GM12878 (cell line): ENCODE results near the gene CSK. TPM values are rescaled to one million over a fixed set of nuclear protein-coding genes. Genes with fewer than 3 reads are reported as not detected.

ENCODE experiments used
- ATF7 ChIP-seq: fragments of 450-650 bp; IDR thresholded peaks from 2 replicates; pipeline ENCODE4 v1.6.1; 2016; ENCODE audit warnings: low read depth, mild to moderate bottlenecking
- BCL3 ChIP-seq: IDR thresholded peaks from 2 replicates; pipeline ENCODE4 v1.6.1; 2011; ENCODE audit warnings: borderline replicate concordance, low read depth, mild to moderate bottlenecking, moderate library complexity, low read length; ENCODE audit not compliant: insufficient read depth, poor library complexity, severe bottlenecking
- BMI1 ChIP-seq: fragments of 450-650 bp; IDR thresholded peaks from 2 replicates; pipeline ENCODE4 v1.6.1; 2016; ENCODE audit warnings: mild to moderate bottlenecking, moderate library complexity, borderline replicate concordance
- BRCA1 ChIP-seq: IDR thresholded peaks from 2 replicates; pipeline ENCODE4 v1.6.1; 2011; ENCODE audit warnings: low read depth, low read length, improper control_type of control experiment
- CBX3 ChIP-seq: fragments of 200-600 bp; sonication (generic); IDR thresholded peaks from 2 replicates; pipeline ENCODE4 v1.6.1; 2016; ENCODE audit warnings: low read depth, borderline replicate concordance
- CEBPB ChIP-seq, 2 experiments: fragments of 150-350 bp in 1 of 2; IDR thresholded peaks; 2 replicates each; pipeline ENCODE4 v1.6.1; 2012 to 2014; ENCODE audit warnings: low read depth in 2 of 2, low read length in 2 of 2, borderline replicate concordance in 1 of 2, inconsistent platforms in 1 of 2
- CHD4 ChIP-seq: fragments of 200-600 bp; sonication (generic); IDR thresholded peaks from 2 replicates; pipeline ENCODE4 v1.6.1; 2016; ENCODE audit warnings: mild to moderate bottlenecking
- EED ChIP-seq: sonication (generic); IDR thresholded peaks from 2 replicates; pipeline ENCODE4 v1.6.1; 2016; ENCODE audit warnings: antibody characterized with exemption, low read depth
- NFYB ChIP-seq: IDR thresholded peaks from 2 replicates; pipeline ENCODE4 v1.6.1; 2011; ENCODE audit warnings: low read depth, mild to moderate bottlenecking, low read length, improper control_type of control experiment, moderate library complexity; ENCODE audit not compliant: insufficient read depth
- PRDM15 ChIP-seq: fragments of 450-650 bp; formaldehyde crosslinking; IDR thresholded peaks from 2 replicates; pipeline ENCODE4 v1.4.0; 2020; ENCODE audit warnings: mild to moderate bottlenecking, moderate library complexity
- RAD21 ChIP-seq: IDR thresholded peaks from 2 replicates; pipeline ENCODE4 v1.6.1; 2011; ENCODE audit warnings: mild to moderate bottlenecking, low read depth, low read length, moderate library complexity; ENCODE audit not compliant: insufficient read depth
- RBBP5 ChIP-seq: fragments of 200-600 bp; sonication (generic); conservative IDR thresholded peaks from 2 replicates; pipeline ENCODE4 v1.6.1; 2016
- RELA ChIP-seq: fragments of 450-650 bp; IDR thresholded peaks from 2 replicates; pipeline ENCODE4 v1.8.0; 2014; ENCODE audit warnings: borderline replicate concordance; ENCODE audit not compliant: partially characterized antibody
- SKIL ChIP-seq: fragments of 450-650 bp; IDR thresholded peaks from 2 replicates; pipeline ENCODE4 v1.6.1; 2017; ENCODE audit warnings: mild to moderate bottlenecking, low read depth, inconsistent platforms; ENCODE audit not compliant: poor library complexity, severe bottlenecking
- SMAD1 ChIP-seq: fragments of 450-650 bp; IDR thresholded peaks from 2 replicates; pipeline ENCODE4 v1.6.1; 2018; ENCODE audit warnings: mild to moderate bottlenecking, low read depth; ENCODE audit not compliant: partially characterized antibody
- ZNF274 ChIP-seq: IDR thresholded peaks from one replicate; pipeline ENCODE4 v1.8.0; 2011; ENCODE audit not compliant: insufficient read length, insufficient read depth
- ZSCAN29 ChIP-seq: fragments of 450-650 bp; IDR thresholded peaks from 2 replicates; pipeline ENCODE4 v1.6.1; 2017; ENCODE audit warnings: mild to moderate bottlenecking, moderate library complexity
- polyA plus RNA-seq, 11 experiments: library from polyadenylated mRNA; depleted of rRNA in 4 of 11; unstranded in 6 of 11; stranded (reverse) in 5 of 11; fragments of >200 nt; fragmentation: Nextera tagmentation in 4 of 11; fragmentation: Illumina TruSeq in 1 of 11; extraction: Ambion mirVana in 4 of 11; extraction: Trizol in 1 of 11; gene quantifications; 1 replicate in 1 of 11; 2 replicates in 10 of 11; pipeline versions ENCODE4 v1.2.1 to v1.2.3, GENCODE V29; 2011 to 2016; ENCODE audit warnings: inconsistent platforms in 2 of 11, missing spikeins in 2 of 11, low read depth in 1 of 11
- total RNA-seq, 4 experiments: library from RNA; depleted of rRNA in 3 of 4; stranded (reverse); fragments of >200 nt in 3 of 4; fragmentation: Illumina TruSeq in 1 of 4; extraction: Trizol in 1 of 4; gene quantifications; 2 replicates each; pipeline versions ENCODE4 v1.2.1 to v1.2.3, GENCODE V29; 2013 to 2021
- TF ChIP-seq, protein P1 (sequence below): IDR thresholded peaks from 2 replicates; pipeline ENCODE4 v1.6.1; 2012; ENCODE audit warnings: low read depth, low read length, improper control_type of control experiment

The CSK gene
- total and polyA plus RNA-seq, 10 of the 15 experiments (the other 5 are each of a cell fraction or from before 2014, with no cell fraction given) = 3.4 to 327 (median 75.8) TPM

GRCh38 chr15:74787251-74788041 lies 5.6 kb downstream of the CSK start (continued):
- no peak for TF ChIP-seq SMAD1
- TF ChIP-seq ZNF274 = no peak
- TF ChIP-seq RAD21 = peak; percentile 45; the same call in 1 of the 2 replicates
- no peak for TF ChIP-seq CEBPB (IDR thresholded peaks at IDR 0.05; ENCODE audit: borderline replicate concordance in 1 of 2, low read depth in 2 of 2, low read length in 2 of 2)
- TF ChIP-seq BCL3 = peak; percentile 69
- TF ChIP-seq NFYB = 0 out of 2 replicates have a peak, but pooled peaks have one; percentile 12
- TF ChIP-seq, protein P1, sequence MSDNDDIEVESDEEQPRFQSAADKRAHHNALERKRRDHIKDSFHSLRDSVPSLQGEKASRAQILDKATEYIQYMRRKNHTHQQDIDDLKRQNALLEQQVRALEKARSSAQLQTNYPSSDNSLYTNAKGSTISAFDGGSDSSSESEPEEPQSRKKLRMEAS = peak; percentile 77; the same call in 1 of the 2 replicates
- TF ChIP-seq RELA = peak; percentile 11
- peak; percentile 96 for TF ChIP-seq ATF7
- peak; percentile 51; the same call in 1 of the 2 replicates for TF ChIP-seq BRCA1
- TF ChIP-seq BMI1 = peak; percentile 57; the same call in 1 of the 2 replicates
- TF ChIP-seq RBBP5 = 0 out of 2 replicates have a peak, but pooled peaks have one; percentile 50
- peak; percentile 82 for TF ChIP-seq SKIL
- no peak for TF ChIP-seq PRDM15 (CRISPR knock-in tag)
- TF ChIP-seq CHD4 = no peak
- TF ChIP-seq ZSCAN29 = no peak
- TF ChIP-seq EED = peak; percentile 88
- no peak for TF ChIP-seq CBX3
